Activated CD8-positive, alpha-beta T cell treated with anti-CD3 and anti-CD28 coated beads, Interleukin-2, amount 10 ng/mL, durations not matched to agents 7 days and 5 days (primary cell): ENCODE results near the gene SCN2B. TPM values are rescaled to one million over a fixed set of nuclear protein-coding genes. Genes with fewer than 3 reads are reported as not detected.

Source experiments
- ATAC-seq: fragments of 150-1000 bp; cut with Tn5 transposase; one replicate; pipeline ENCODE4 v1.10.0; 2021; ENCODE audit warnings: moderate library complexity
- CTCF ChIA-PET: fragments of 350-600 bp; sonication (Branson Sonifier 250); formaldehyde crosslinking; loops from one replicate; lab custom pipeline; 2021; ENCODE audit warnings: antibody characterized with exemption; lab: Charles Lee
- POLR2A ChIA-PET: fragments of 350-600 bp; sonication (Branson Sonifier 250); formaldehyde crosslinking; loops from one replicate; lab custom pipeline; 2021; ENCODE audit warnings: antibody characterized with exemption; lab: Charles Lee
- DNase-seq: peaks from one replicate; pipeline ENCODE4 v3.0.0-alpha.2; 2020
- H3K27ac Mint-ChIP-seq: one replicate; pipeline ENCODE4 v1.8.0; 2021; ENCODE audit warnings: mild to moderate bottlenecking, mixed read lengths
- H3K27me3 Mint-ChIP-seq: one replicate; pipeline ENCODE4 v1.8.0; 2021; ENCODE audit warnings: low read depth, mixed read lengths
- H3K36me3 Mint-ChIP-seq: one replicate; pipeline ENCODE4 v1.8.0; 2021; ENCODE audit warnings: low read depth, mixed read lengths
- H3K4me1 Mint-ChIP-seq: one replicate; pipeline ENCODE4 v1.8.0; 2021; ENCODE audit warnings: low read depth, mixed read lengths
- H3K4me3 Mint-ChIP-seq: one replicate; pipeline ENCODE4 v1.8.0; 2021; ENCODE audit warnings: mild to moderate bottlenecking, mixed read lengths
- H3K9me3 Mint-ChIP-seq: one replicate; pipeline ENCODE4 v1.8.0; 2022; ENCODE audit warnings: mixed read lengths; ENCODE audit not compliant: insufficient read depth
- total RNA-seq, 2 experiments: library from RNA; stranded (reverse); gene quantifications; one replicate each; pipeline ENCODE4 v1.2.3, GENCODE V29; 2021

Gene SCN2B
- total RNA-seq, 2 experiments from 2014 or later, result not detected

DNA sequence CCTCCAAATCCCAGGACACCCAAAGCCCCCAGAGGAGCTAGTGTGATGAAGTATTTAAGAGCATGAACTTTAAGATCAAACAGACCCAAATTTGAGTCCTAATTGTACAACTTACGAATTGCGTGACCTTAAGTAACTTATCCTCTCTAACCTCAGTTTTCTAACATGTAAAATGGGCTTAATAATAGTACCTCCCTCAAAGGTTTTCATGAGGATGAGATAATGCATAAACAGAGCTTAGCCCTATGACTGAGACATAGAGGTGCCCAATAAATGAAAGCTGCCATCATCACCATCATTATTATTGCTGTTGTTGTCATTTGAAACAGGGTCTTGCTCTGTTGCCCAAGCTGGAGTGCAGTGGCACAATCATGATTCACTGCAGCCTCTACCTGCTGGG lies 9.2 kb downstream of the SCN2B start:
- H3K4me1 Mint-ChIP-seq, result peaks cover 6% of the 10 kb centered on the region
- H3K27ac Mint-ChIP-seq, result no peak overlapping the region
- no peak overlapping the region for H3K4me3 Mint-ChIP-seq
- POLR2A ChIA-PET, result interaction anchor here (0.8 kb wide), 1 partner anchor 30 kb away, joined by 3 read pairs; no protein-coding TSS in a partner anchor
- CTCF ChIA-PET, result interaction anchor here (1.3 kb wide), 1 partner anchor 90 kb away, joined by 3 read pairs; no protein-coding TSS in a partner anchor
- no peak for ATAC-seq
- DNase-seq, result no peak
- H3K9me3 Mint-ChIP-seq, result no peaks in the 10 kb centered on the region
- no peaks in the 10 kb centered on the region for H3K36me3 Mint-ChIP-seq
- peaks cover 23% of the 10 kb centered on the region for H3K27me3 Mint-ChIP-seq

- no peaks in the 10 kb centered on the region for H3K36me3 Mint-ChIP-seq
- POLR2A ChIA-PET, result no interaction called here
- DNase-seq, result no peak
- H3K27me3 Mint-ChIP-seq, result peaks cover 25% of the 10 kb centered on the region
- CTCF ChIA-PET, result no interaction called here
- peaks cover 3% of the 10 kb centered on the region for H3K4me1 Mint-ChIP-seq
- H3K27ac Mint-ChIP-seq, result no peak overlapping the region
- no peak overlapping the region for H3K4me3 Mint-ChIP-seq
- no peaks in the 10 kb centered on the region for H3K9me3 Mint-ChIP-seq
- ATAC-seq, result no peak
Observed at GRCh38 chr11:118166641-118167040, 9.8 kb downstream of the SCN2B start.

GRCh38 chr11:118164885-118165284 lies 11.6 kb downstream of the SCN2B start:
- H3K4me1 Mint-ChIP-seq, result no peaks in the 10 kb centered on the region
- no peak overlapping the region for H3K27ac Mint-ChIP-seq
- no peaks in the 10 kb centered on the region for H3K9me3 Mint-ChIP-seq
- ChIA-PET POLR2A (no interaction called here), CTCF (no interaction called here)
- peaks cover 26% of the 10 kb centered on the region for H3K27me3 Mint-ChIP-seq
- H3K4me3 Mint-ChIP-seq, result no peak overlapping the region
- ATAC-seq (no peak), DNase-seq (no peak)
- H3K36me3 Mint-ChIP-seq, result no peaks in the 10 kb centered on the region

DNA sequence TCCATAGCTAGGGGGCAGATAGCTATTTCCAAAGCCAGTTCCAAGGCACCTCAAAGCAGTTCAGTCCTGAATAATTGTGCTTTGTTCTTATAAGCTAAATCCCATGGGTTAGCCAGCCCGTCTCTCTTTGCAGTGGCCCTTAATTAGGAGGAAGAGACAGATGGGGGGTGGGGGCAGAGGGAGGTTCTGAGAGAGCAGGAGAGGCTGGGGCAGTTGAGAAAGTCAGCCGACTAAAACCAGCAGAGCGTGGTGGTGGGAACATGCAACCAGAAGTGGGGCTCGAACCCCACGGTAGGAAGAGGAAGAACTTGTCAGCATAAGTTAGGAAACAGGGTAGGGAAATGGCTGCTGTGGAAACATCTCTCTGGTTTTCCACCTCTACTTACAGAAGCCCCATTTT lies 12.9 kb downstream of the SCN2B start:
- Mint-ChIP-seq H3K4me1 (no peaks in the 10 kb centered on the region), H3K9me3 (no peaks in the 10 kb centered on the region), H3K27ac (no peak overlapping the region), H3K4me3 (no peak overlapping the region), H3K36me3 (no peaks in the 10 kb centered on the region), H3K27me3 (peaks cover 38% of the 10 kb centered on the region)
- ChIA-PET CTCF (interaction anchor here (1.4 kb wide), 1 partner anchor 8 kb away, joined by 6 read pairs; no protein-coding TSS in a partner anchor), POLR2A (no interaction called here)
- ATAC-seq (no peak), DNase-seq (no peak)

DNA sequence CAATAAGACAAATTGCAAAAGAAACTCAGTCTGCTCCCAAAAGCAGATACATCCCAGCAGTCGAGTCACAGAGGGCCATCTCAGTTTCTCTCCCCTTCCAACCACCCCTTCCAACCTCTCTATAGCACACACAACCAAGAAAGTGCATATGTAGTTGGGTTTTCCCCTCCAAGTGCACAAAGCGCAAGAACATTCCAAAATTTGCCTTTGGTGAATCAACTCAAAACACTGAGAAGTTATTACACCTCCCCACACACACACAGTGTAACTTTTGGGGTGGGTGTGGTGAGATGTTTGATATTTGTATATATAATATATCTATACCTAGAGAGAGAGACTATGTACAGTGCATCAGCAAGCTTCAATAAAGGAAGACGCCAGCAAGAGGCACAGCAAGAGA lies 13.6 kb downstream of the SCN2B start:
- H3K4me1 Mint-ChIP-seq, result peaks cover 1% of the 10 kb centered on the region
- ChIA-PET CTCF (interaction anchor here (0.6 to 1.4 kb wide), 2 partner anchors 9 to 35 kb away, joined by 3 to 6 read pairs; no protein-coding TSS in a partner anchor), POLR2A (no interaction called here)
- H3K4me3 Mint-ChIP-seq, result no peak overlapping the region
- ATAC-seq (no peak), DNase-seq (no peak)
- peaks cover 43% of the 10 kb centered on the region for H3K27me3 Mint-ChIP-seq
- H3K27ac Mint-ChIP-seq, result no peak overlapping the region
- H3K9me3 Mint-ChIP-seq, result no peaks in the 10 kb centered on the region
- H3K36me3 Mint-ChIP-seq, result no peaks in the 10 kb centered on the region

- Mint-ChIP-seq H3K27ac (no peak overlapping the region), H3K4me3 (no peak overlapping the region), H3K9me3 (no peaks in the 10 kb centered on the region), H3K27me3 (peaks cover 54% of the 10 kb centered on the region), H3K36me3 (no peaks in the 10 kb centered on the region), H3K4me1 (peaks cover 12% of the 10 kb centered on the region)
- DNase-seq, result no peak
- ChIA-PET CTCF (no interaction called here), POLR2A (no interaction called here)
- no peak for ATAC-seq
Observed at GRCh38 chr11:118161786-118162185, 14.7 kb downstream of the SCN2B start.

DNA sequence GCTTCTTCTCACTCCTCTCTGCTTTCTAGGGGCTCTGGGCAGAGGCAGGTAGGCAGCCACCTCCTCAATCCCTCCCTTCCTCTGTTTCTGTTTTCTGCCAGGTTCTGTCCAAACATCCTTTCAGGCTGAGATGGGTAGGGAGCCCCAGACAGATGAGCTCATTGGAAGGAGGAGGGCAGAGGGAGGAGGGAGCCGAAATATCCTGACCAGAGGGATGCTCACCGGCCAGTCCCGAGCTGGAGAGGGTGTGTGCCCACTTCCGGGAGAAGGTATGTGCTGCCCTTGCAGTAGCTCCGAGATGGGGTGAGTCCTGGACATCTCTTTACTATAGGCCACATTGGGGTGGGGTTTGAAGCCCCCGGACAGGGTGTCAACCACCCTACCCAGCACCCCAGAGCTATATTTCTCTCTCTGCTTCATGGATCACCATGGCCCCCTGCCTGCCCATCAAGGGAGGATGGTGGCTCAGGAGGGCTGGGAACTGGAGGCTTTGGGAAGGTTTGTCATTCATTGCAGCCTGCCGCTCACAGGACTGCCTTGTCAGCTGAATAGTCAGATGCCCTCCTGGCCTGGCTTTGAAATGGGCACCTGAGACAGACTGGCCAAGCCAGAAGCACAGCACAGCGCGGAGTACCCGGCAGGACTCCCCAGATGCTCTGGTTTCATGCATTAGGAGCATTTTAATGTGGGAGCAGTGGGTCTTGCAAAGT lies 19.1 kb downstream of the SCN2B start:
- H3K9me3 Mint-ChIP-seq, result no peaks in the 10 kb centered on the region
- no peak overlapping the region for H3K27ac Mint-ChIP-seq
- CTCF ChIA-PET, result interaction anchor here (1.1 to 5.5 kb wide), 5 partner anchors 12 to 138 kb away, joined by 3 to 83 read pairs (median 7); no protein-coding TSS in a partner anchor
- H3K4me3 Mint-ChIP-seq, result no peak overlapping the region
- ATAC-seq (no peak), DNase-seq (no peak)
- POLR2A ChIA-PET, result interaction anchor here (0.5 to 1.2 kb wide), 3 partner anchors 14 to 895 kb away, joined by 3 to 4 read pairs (median 3); partner anchors contain the start of gene UBE4A
- peaks cover 78% of the 10 kb centered on the region for H3K27me3 Mint-ChIP-seq
- peaks cover 26% of the 10 kb centered on the region for H3K4me1 Mint-ChIP-seq
- H3K36me3 Mint-ChIP-seq, result no peaks in the 10 kb centered on the region

GRCh38 chr11:118156531-118157185 lies 19.8 kb downstream of the SCN2B start:
- no peaks in the 10 kb centered on the region for H3K9me3 Mint-ChIP-seq
- ChIA-PET POLR2A (interaction anchor here (0.5 to 1.2 kb wide), 4 partner anchors 14 to 894 kb away, joined by 3 to 5 read pairs (median 4); partner anchors contain the start of gene UBE4A), CTCF (interaction anchor here (0.5 to 5.5 kb wide), 11 partner anchors 11 to 349 kb away, joined by 3 to 83 read pairs (median 3); no protein-coding TSS in a partner anchor)
- no peak overlapping the region for H3K27ac Mint-ChIP-seq
- H3K36me3 Mint-ChIP-seq, result no peaks in the 10 kb centered on the region
- no peak overlapping the region for H3K4me3 Mint-ChIP-seq
- DNase-seq (peak; percentile 58), ATAC-seq (peak; percentile 74)
- H3K27me3 Mint-ChIP-seq, result peaks cover 79% of the 10 kb centered on the region
- peaks cover 29% of the 10 kb centered on the region for H3K4me1 Mint-ChIP-seq

GRCh38 chr11:118155776-118156530 lies 20.5 kb downstream of the SCN2B start:
- ChIA-PET CTCF (interaction anchor here (0.5 to 5.5 kb wide), 14 partner anchors 10 to 348 kb away, joined by 3 to 83 read pairs (median 3); no protein-coding TSS in a partner anchor), POLR2A (interaction anchor here (1.2 kb wide), 1 partner anchor 15 kb away, joined by 4 read pairs; no protein-coding TSS in a partner anchor)
- Mint-ChIP-seq H3K4me3 (no peak overlapping the region), H3K27ac (no peak overlapping the region), H3K4me1 (peaks cover 29% of the 10 kb centered on the region), H3K9me3 (no peaks in the 10 kb centered on the region), H3K36me3 (no peaks in the 10 kb centered on the region), H3K27me3 (peaks cover 82% of the 10 kb centered on the region)
- ATAC-seq (no peak), DNase-seq (no peak)

GRCh38 chr11:118154641-118155040 lies 21.8 kb downstream of the SCN2B start:
- ATAC-seq, result no peak
- Mint-ChIP-seq H3K27ac (no peak overlapping the region), H3K27me3 (peaks cover 83% of the 10 kb centered on the region), H3K9me3 (no peaks in the 10 kb centered on the region), H3K4me1 (peaks cover 29% of the 10 kb centered on the region), H3K4me3 (no peak overlapping the region), H3K36me3 (no peaks in the 10 kb centered on the region)
- CTCF ChIA-PET, result interaction anchor here (0.9 to 5.5 kb wide), 6 partner anchors 9 to 210 kb away, joined by 3 to 83 read pairs (median 4); no protein-coding TSS in a partner anchor
- POLR2A ChIA-PET, result no interaction called here
- no peak for DNase-seq

DNA sequence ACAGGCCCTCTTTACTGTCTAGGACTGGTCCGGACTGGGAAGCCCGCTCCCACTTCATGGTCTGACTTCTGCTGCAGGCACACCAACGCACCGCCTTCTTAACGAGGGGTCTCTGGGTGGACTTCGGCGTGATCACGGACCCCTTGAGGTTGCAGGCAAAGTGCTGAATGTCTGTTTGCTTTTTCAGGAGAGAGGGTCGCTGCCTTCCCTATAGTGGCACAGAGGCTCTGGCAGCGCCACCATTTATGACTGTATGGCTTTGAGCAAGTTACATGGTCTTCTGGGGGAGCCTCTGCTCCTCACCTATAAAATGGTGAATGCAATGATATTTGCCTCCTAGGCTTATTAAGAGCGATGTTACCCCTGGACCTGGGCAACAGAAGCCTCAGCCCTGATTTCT lies 22.5 kb downstream of the SCN2B start:
- DNase-seq, result no peak
- Mint-ChIP-seq H3K27ac (no peak overlapping the region), H3K4me1 (peaks cover 29% of the 10 kb centered on the region), H3K4me3 (peak overlapping the region; percentile 58), H3K9me3 (no peaks in the 10 kb centered on the region), H3K36me3 (no peaks in the 10 kb centered on the region), H3K27me3 (peaks cover 77% of the 10 kb centered on the region)
- POLR2A ChIA-PET, result no interaction called here
- ATAC-seq, result no peak
- CTCF ChIA-PET, result interaction anchor here (0.9 to 3.7 kb wide), 4 partner anchors 8 to 658 kb away, joined by 3 to 38 read pairs (median 6); no protein-coding TSS in a partner anchor
